OCI-LY1 (cell line): ENCODE measurements around the gene HOXC13.

Experiments
- H2AFZ ChIP-seq: fragments of 200-600 bp; sonication (generic), shearing (Covaris generic); 2 replicates; pipeline ENCODE4 v1.6.0; 2014; ENCODE audit warnings: antibody characterized with exemption, mild to moderate bottlenecking, low read length
- H3F3A ChIP-seq: fragments of 200-600 bp; sonication (generic), shearing (Covaris generic); 2 replicates; pipeline ENCODE4 v1.6.0; 2014; ENCODE audit warnings: mild to moderate bottlenecking, antibody characterized with exemption, low read length, moderate library complexity; ENCODE audit not compliant: insufficient read depth
- H3K27ac ChIP-seq: fragments of 200-600 bp; sonication (generic); 2 replicates; pipeline ENCODE4 v1.5.1; 2014; ENCODE audit warnings: low read length, mixed run types, mild to moderate bottlenecking, low read depth; ENCODE audit not compliant: poor library complexity, severe bottlenecking
- H3K27me3 ChIP-seq: fragments of 200-600 bp; sonication (generic); 2 replicates; pipeline ENCODE4 v1.6.0; 2014; ENCODE audit warnings: antibody characterized with exemption, mild to moderate bottlenecking, low read length, moderate library complexity; ENCODE audit not compliant: insufficient read depth
- H3K36me3 ChIP-seq: fragments of 200-600 bp; sonication (generic); 2 replicates; pipeline ENCODE4 v1.6.1; 2014; ENCODE audit warnings: mild to moderate bottlenecking, antibody characterized with exemption, low read length, moderate library complexity, mixed read lengths; ENCODE audit not compliant: insufficient read depth
- H3K4me1 ChIP-seq: fragments of 200-600 bp; sonication (generic); 2 replicates; pipeline ENCODE4 v1.5.1; 2014; ENCODE audit warnings: mild to moderate bottlenecking, low read length, moderate library complexity; ENCODE audit not compliant: insufficient read depth, severe bottlenecking
- H3K4me2 ChIP-seq: fragments of 200-600 bp; sonication (generic), shearing (Covaris generic); 2 replicates; pipeline ENCODE4 v1.6.1; 2014; ENCODE audit warnings: low read length
- H3K4me3 ChIP-seq: fragments of 200-600 bp; sonication (generic); 2 replicates; pipeline ENCODE4 v1.5.1; 2014; ENCODE audit warnings: low read length, low read depth, mild to moderate bottlenecking, mixed read lengths; ENCODE audit not compliant: poor library complexity, severe bottlenecking
- H3K79me2 ChIP-seq: fragments of 200-600 bp; shearing (Covaris generic); 2 replicates; pipeline ENCODE4 v1.6.1; 2016; ENCODE audit warnings: mixed run types, low read length, mixed read lengths; ENCODE audit not compliant: insufficient read depth
- H3K9ac ChIP-seq: fragments of 200-600 bp; sonication (generic), shearing (Covaris generic); 2 replicates; pipeline ENCODE4 v1.6.1; 2014; ENCODE audit warnings: mild to moderate bottlenecking, low read length, mixed read lengths
- H3K9me2 ChIP-seq: fragments of 200-600 bp; sonication (generic), shearing (Covaris generic); 2 replicates; pipeline ENCODE4 v1.6.1; 2014; ENCODE audit warnings: low read depth, mild to moderate bottlenecking, low read length, mixed read lengths
- H3K9me3 ChIP-seq: fragments of 200-600 bp; shearing (Covaris generic); 2 replicates; pipeline ENCODE4 v1.6.1; 2014; ENCODE audit warnings: low read length, mixed read lengths
- H4K20me1 ChIP-seq: fragments of 200-600 bp; sonication (generic), shearing (Covaris generic); 2 replicates; pipeline ENCODE4 v1.6.0; 2016; ENCODE audit warnings: mild to moderate bottlenecking, low read length; ENCODE audit not compliant: insufficient read depth
- EZH2 ChIP-seq: fragments of 200-600 bp; sonication (generic), shearing (Covaris generic); IDR thresholded peaks from 2 replicates; pipeline ENCODE4 v1.8.0; 2017; ENCODE audit warnings: borderline replicate concordance, mixed run types, mild to moderate bottlenecking, antibody characterized with exemption, low read length, moderate library complexity, mixed read lengths
- TF ChIP-seq, protein P1 (sequence below): fragments of 200-600 bp; sonication (generic), shearing (Covaris generic); IDR thresholded peaks from 2 replicates; pipeline ENCODE4 v1.5.1; 2017; ENCODE audit warnings: mild to moderate bottlenecking, antibody characterized with exemption, low read length, moderate library complexity, mixed read lengths

Gene HOXC13

DNA sequence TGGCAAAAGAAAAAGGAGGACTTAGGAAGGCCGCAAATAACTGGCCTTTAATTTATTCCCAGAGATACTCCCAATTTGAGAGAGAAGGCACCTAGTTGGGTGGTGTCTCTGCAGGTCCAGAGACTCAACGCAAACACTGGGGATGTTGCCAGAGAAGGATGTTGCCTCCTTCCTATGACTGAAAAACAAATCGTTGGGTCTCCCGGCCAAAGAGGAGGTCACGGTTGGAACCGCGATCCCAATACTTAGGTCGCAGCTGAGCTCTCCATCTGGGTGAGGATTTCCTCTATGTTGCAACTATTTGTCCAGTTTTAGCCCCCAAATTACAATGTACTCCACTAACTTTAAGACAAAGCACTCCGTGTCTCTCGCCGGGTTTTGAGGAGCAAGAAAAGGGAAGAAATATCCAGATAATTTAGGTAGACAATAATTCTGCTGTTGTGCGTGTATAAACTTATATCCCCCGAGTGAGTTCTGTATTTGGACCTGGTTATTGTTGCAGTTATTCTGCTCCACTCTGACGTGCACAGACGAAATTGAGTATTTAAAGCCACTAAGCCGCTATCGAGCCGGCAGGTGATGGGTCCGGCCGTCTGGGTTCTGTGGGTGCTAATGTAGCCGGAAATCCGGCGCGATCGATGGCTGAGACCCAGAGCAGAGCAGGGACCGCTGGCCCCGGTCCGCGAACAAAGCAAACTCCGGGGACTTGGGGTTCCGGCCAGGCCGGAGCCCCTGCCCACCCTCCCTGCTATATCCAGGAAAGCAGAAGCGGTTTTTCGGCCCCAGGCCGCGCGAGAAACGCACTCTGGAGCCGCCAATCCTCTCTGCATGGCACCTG lies 21.8 kb downstream of the HOXC13 start:
- no peak overlapping the region for H3K4me3 ChIP-seq
- H3K9me2 ChIP-seq: no peaks in the 10 kb centered on the region
- H3K4me2 ChIP-seq: no peak overlapping the region
- H3K27me3 ChIP-seq: no peaks in the 10 kb centered on the region; the same call in 1 of the 2 replicates
- no peaks in the 10 kb centered on the region for H3K36me3 ChIP-seq
- no peaks in the 10 kb centered on the region for H3K79me2 ChIP-seq
- no peaks in the 10 kb centered on the region for H3K9me3 ChIP-seq
- H3K27ac ChIP-seq: no peak overlapping the region
- H3F3A ChIP-seq: no peaks in the 10 kb centered on the region
- no peaks in the 10 kb centered on the region for H4K20me1 ChIP-seq
- TF ChIP-seq, protein P1, sequence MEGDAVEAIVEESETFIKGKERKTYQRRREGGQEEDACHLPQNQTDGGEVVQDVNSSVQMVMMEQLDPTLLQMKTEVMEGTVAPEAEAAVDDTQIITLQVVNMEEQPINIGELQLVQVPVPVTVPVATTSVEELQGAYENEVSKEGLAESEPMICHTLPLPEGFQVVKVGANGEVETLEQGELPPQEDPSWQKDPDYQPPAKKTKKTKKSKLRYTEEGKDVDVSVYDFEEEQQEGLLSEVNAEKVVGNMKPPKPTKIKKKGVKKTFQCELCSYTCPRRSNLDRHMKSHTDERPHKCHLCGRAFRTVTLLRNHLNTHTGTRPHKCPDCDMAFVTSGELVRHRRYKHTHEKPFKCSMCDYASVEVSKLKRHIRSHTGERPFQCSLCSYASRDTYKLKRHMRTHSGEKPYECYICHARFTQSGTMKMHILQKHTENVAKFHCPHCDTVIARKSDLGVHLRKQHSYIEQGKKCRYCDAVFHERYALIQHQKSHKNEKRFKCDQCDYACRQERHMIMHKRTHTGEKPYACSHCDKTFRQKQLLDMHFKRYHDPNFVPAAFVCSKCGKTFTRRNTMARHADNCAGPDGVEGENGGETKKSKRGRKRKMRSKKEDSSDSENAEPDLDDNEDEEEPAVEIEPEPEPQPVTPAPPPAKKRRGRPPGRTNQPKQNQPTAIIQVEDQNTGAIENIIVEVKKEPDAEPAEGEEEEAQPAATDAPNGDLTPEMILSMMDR: no peak
- no peak for TF ChIP-seq EZH2
- H3K9ac ChIP-seq: no peak overlapping the region
- H2AFZ ChIP-seq: no peak overlapping the region
- no peaks in the 10 kb centered on the region for H3K4me1 ChIP-seq

DNA sequence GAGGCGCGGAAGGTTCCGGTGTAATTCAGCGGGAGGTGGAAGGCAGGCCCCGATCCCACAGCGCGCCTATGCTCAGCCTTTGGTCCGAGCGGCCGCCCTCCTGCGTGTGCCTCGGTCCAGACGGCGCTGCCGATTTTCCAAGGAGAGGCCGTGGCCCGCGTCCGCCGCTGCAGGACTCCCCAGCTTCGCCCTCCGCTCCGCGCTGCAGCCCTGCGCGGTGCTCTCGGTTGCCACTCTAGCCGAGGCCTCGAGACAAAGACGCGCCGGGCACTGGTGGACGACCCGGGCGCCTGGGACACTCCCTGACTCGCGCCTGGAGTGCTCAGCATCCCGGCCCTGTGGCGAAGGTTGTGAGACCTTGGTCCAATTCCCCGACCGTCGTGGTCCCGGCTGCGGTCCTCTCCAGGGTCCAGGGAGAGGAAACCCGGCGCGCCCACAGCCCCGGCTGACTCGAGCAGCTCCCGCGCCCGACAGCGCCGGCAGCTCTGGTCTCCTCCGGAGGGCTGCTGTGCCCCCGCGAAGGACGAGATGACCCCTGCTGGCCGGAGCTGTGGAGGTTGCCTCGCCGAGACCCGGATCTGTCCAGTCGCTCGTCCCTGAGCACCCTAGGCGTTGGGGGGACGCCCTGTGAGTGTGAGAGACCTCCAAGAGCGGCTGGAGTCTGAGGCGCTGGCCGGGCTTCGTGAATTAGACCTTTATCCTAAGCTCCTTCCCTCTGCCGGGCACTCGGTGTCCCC lies 22.6 kb downstream of the HOXC13 start:
- no peaks in the 10 kb centered on the region for H3K4me1 ChIP-seq
- TF ChIP-seq, protein P1: no peak
- H3K27me3 ChIP-seq: no peaks in the 10 kb centered on the region; the same call in 1 of the 2 replicates

DNA sequence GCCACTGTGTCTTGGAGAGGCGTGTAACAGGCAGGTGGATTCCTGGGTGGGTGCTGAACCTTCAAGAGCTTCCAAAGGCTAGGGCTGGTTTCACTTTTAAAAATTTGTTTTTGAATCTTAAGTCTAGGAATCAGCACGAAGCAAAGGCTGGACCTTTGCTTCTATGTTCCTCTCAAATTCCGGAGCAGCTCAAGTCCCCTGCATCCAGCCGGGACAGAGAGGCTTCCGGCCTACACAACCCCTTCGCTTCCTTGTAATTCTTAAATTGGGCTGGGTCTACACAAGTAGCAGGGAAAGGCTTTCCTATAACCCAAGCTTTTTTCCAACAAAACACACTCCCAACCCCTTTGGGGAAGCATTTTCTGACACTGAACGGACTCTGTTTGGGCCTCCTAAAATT lies 24.4 kb downstream of the HOXC13 start:
- Histone ChIP-seq H3K9me3 (no peaks in the 10 kb centered on the region), H3F3A (no peaks in the 10 kb centered on the region), H3K79me2 (no peaks in the 10 kb centered on the region), H3K27ac (no peak overlapping the region), H3K4me2 (no peak overlapping the region), H3K36me3 (no peaks in the 10 kb centered on the region), H3K4me3 (no peak overlapping the region), H3K27me3 (peaks cover 4% of the 10 kb centered on the region; the same call in 1 of the 2 replicates), H4K20me1 (no peaks in the 10 kb centered on the region), H2AFZ (no peak overlapping the region), H3K9me2 (no peaks in the 10 kb centered on the region), H3K4me1 (no peaks in the 10 kb centered on the region), H3K9ac (no peak overlapping the region)
- TF ChIP-seq, protein P1: no peak
- no peak for TF ChIP-seq EZH2

More for the DNA sequence above, 22.6 kb downstream of the HOXC13 start:
- no peak overlapping the region for H3K9ac ChIP-seq
- no peaks in the 10 kb centered on the region for H3K36me3 ChIP-seq
- no peaks in the 10 kb centered on the region for H3K9me3 ChIP-seq
- no peaks in the 10 kb centered on the region for H3K79me2 ChIP-seq
- H3F3A ChIP-seq: no peaks in the 10 kb centered on the region
- H3K9me2 ChIP-seq: no peaks in the 10 kb centered on the region
- no peak overlapping the region for H3K27ac ChIP-seq
- no peak overlapping the region for H3K4me2 ChIP-seq
- H2AFZ ChIP-seq: no peak overlapping the region
- H3K4me3 ChIP-seq: no peak overlapping the region
- no peaks in the 10 kb centered on the region for H4K20me1 ChIP-seq
